GM23248 (cell line): ENCODE data around the gene SMYD1. TPM values are rescaled to one million over a fixed set of nuclear protein-coding genes. Genes with fewer than 3 reads are reported as not detected.

Source experiments
- DNase-seq: peaks from one replicate; pipeline ENCODE4 v3.0.0-alpha.2; 2015
- H2AFZ ChIP-seq: fragments of 200-600 bp; sonication (generic); 2 replicates; pipeline ENCODE4 v1.6.1; 2016; ENCODE audit warnings: antibody characterized with exemption
- H3F3A ChIP-seq: fragments of 200-600 bp; sonication (generic); 2 replicates; pipeline ENCODE4 v1.6.1; 2016; ENCODE audit warnings: mild to moderate bottlenecking, antibody characterized with exemption, mixed run types; ENCODE audit not compliant: insufficient read depth
- H3K27ac ChIP-seq: fragments of 200-600 bp; sonication (generic); 2 replicates; pipeline ENCODE4 v1.5.1; 2016; ENCODE audit warnings: mild to moderate bottlenecking
- H3K27me3 ChIP-seq: fragments of 200-600 bp; sonication (generic); replicated peaks from 2 replicates; pipeline ENCODE4 v1.6.1; 2016; ENCODE audit warnings: mild to moderate bottlenecking; ENCODE audit not compliant: insufficient read depth
- H3K36me3 ChIP-seq: fragments of 200-600 bp; sonication (generic); 2 replicates; pipeline ENCODE4 v1.6.1; 2016; ENCODE audit warnings: low read depth, mild to moderate bottlenecking
- H3K4me1 ChIP-seq: fragments of 200-600 bp; sonication (generic); 2 replicates; pipeline ENCODE4 v1.6.1; 2016; ENCODE audit warnings: mild to moderate bottlenecking; ENCODE audit not compliant: insufficient read depth
- H3K4me2 ChIP-seq: fragments of 200-600 bp; sonication (generic); one replicate; pipeline ENCODE4 v1.6.1; 2016; ENCODE audit warnings: mild to moderate bottlenecking; ENCODE audit not compliant: unreplicated experiment
- H3K4me3 ChIP-seq: fragments of 200-600 bp; sonication (generic); 2 replicates; pipeline ENCODE4 v1.5.1; 2016; ENCODE audit warnings: mild to moderate bottlenecking
- H3K79me2 ChIP-seq: fragments of 200-600 bp; sonication (generic); 2 replicates; pipeline ENCODE4 v1.6.1; 2016; ENCODE audit warnings: mild to moderate bottlenecking; ENCODE audit not compliant: insufficient read depth
- H3K9ac ChIP-seq: fragments of 200-600 bp; sonication (generic); 2 replicates; pipeline ENCODE4 v1.6.1; 2016; ENCODE audit warnings: mild to moderate bottlenecking
- H3K9me2 ChIP-seq: fragments of 200-600 bp; sonication (generic); 2 replicates; pipeline ENCODE4 v1.6.1; 2016; ENCODE audit warnings: mixed run types, mild to moderate bottlenecking, moderate library complexity; ENCODE audit not compliant: insufficient read depth
- H3K9me3 ChIP-seq: fragments of 200-600 bp; sonication (generic); one replicate; pipeline ENCODE4 v1.6.1; 2017; ENCODE audit warnings: low read depth
- H4K20me1 ChIP-seq: fragments of 200-600 bp; sonication (generic); 2 replicates; pipeline ENCODE4 v1.6.0; 2016; ENCODE audit not compliant: insufficient read depth
- EZH2 ChIP-seq: fragments of 200-600 bp; sonication (generic); IDR thresholded peaks from 2 replicates; pipeline ENCODE4 v1.6.1; 2018; ENCODE audit warnings: antibody characterized with exemption, mild to moderate bottlenecking; ENCODE audit not compliant: insufficient read depth, poor library complexity, severe bottlenecking
- EZH2phosphoT487 ChIP-seq: fragments of 200-600 bp; sonication (generic); IDR thresholded peaks from 2 replicates; pipeline ENCODE4 v1.6.1; 2018; ENCODE audit warnings: antibody characterized with exemption, moderate library complexity, mild to moderate bottlenecking, low read depth; ENCODE audit not compliant: insufficient read depth
- WGBS, 2 experiments: methylation state at CpG; one replicate each; pipeline ENCODE4 v1.1.6; 2015 to 2017; ENCODE audit warnings: low lambda C conversion rate in 2 of 2, low coverage in 1 of 2; ENCODE audit errors: missing lambda C conversion rate in 2 of 2; 5-methylcytosine and 5-hydroxymethylcytosine counted together
- in situ Hi-C: fragments of 300-500 bp; cut with MboI; formaldehyde crosslinking; loops from 2 replicates; pipeline ENCODE4 v1.15.0; 2020
- polyA plus RNA-seq: library from polyadenylated mRNA; unstranded; fragments of >200 nt; fragmentation: Nextera tagmentation; extraction: Ambion mirVana; gene quantifications from 2 replicates; pipeline ENCODE4 v1.2.1, GENCODE V29; 2016
- total RNA-seq: library from RNA; depleted of rRNA; stranded (reverse); fragments of >200 nt; shearing (Covaris generic); gene quantifications from 2 replicates; pipeline ENCODE4 v1.2.3, GENCODE V29; 2014

Gene SMYD1
- total and polyA plus RNA-seq, 2 experiments from 2014 or later: not detected

DNA sequence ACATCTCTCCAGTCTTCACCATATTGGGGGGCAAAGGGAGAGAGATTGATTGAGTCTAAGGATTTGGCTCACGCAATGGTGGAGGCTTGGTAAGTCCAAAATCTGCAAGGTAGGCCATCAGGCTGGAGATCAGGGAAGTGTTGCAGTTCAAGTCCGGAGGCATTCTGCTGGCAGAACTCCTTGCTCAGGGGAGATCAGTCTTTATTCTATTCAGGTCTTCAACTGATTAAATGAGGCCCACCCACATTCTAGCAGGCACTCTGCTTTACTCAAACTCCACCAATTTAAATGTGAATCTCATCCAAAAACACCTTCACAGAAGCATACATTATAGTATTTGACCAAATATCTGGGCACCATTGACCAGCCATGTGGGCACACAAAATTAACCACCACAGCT lies 21.4 kb downstream of the SMYD1 start:
- H3K79me2 ChIP-seq: no peaks in the 10 kb centered on the region
- 70 to 80% methylated on average over 2 of the region's 2 CpGs for WGBS, 2 experiments
- H3K4me2 ChIP-seq: no peak overlapping the region
- no peaks in the 10 kb centered on the region for H3K4me1 ChIP-seq
- no peaks in the 10 kb centered on the region; the same call in 1 of the 2 replicates for H3K27me3 ChIP-seq
- H4K20me1 ChIP-seq: no peaks in the 10 kb centered on the region
- no peak for TF ChIP-seq EZH2
- no peak for TF ChIP-seq EZH2phosphoT487
- H3K9me2 ChIP-seq: no peaks in the 10 kb centered on the region
- H3F3A ChIP-seq: no peaks in the 10 kb centered on the region
- DNase-seq: no peak
- H3K4me3 ChIP-seq: no peak overlapping the region
- no peak overlapping the region for H3K27ac ChIP-seq
- in situ Hi-C loops: no loop called here
- no peak overlapping the region for H3K9ac ChIP-seq
- H3K9me3 ChIP-seq: no peaks in the 10 kb centered on the region
- no peak overlapping the region for H2AFZ ChIP-seq
- no peaks in the 10 kb centered on the region for H3K36me3 ChIP-seq

DNA sequence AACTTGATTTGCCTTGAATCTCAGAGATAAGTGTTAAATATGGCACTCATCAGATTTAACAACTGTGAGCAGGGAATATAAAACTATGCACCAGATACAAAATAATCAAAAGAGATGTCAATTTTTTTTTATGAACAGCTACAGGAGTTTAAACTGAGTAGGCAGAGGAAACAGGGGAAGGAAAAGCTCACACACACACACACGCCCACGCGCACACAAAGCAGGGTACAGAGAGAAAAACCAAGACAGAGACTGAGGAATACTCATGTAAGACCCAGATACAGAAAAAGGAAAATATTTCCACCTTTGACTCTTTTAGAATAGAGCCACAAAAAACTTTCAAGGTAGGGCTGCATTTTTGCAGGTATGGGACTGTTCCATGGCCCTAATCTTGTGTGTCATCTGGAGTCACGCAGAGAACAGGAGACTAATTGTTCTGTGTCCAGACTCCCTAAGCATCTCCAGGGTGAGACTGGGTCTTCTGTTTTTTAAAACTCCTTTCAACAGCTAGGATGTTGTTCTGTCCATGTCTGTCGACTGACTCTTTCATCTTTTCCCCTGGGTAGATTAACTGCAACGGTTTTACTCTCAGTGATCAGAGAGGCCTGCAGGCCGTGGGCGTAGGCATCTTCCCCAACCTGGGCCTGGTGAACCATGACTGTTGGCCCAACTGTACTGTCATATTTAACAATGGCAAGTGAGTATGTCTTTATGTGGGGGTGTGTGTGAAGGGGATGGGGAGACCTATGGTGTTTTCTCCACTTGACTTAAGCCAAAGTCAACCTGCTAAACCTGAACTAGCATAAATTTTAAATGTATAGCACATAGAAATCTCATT lies 23.0 kb downstream of the SMYD1 start:
- H3K9me2 ChIP-seq: no peaks in the 10 kb centered on the region
- no peaks in the 10 kb centered on the region for H4K20me1 ChIP-seq
- H3K27me3 ChIP-seq: peaks cover 9% of the 10 kb centered on the region; the same call in 1 of the 2 replicates
- H3F3A ChIP-seq: no peaks in the 10 kb centered on the region
- H3K9ac ChIP-seq: no peak overlapping the region
- no peak overlapping the region for H3K4me3 ChIP-seq
- no peak for TF ChIP-seq EZH2
- no peak for TF ChIP-seq EZH2phosphoT487
- no peaks in the 10 kb centered on the region for H3K9me3 ChIP-seq
- no peak overlapping the region for H2AFZ ChIP-seq
- WGBS, 2 experiments: 69 to 82% methylated on average over 8 of the region's 8 CpGs
- in situ Hi-C loops: no loop called here
- no peak for DNase-seq
- H3K4me2 ChIP-seq: no peak overlapping the region
- H3K4me1 ChIP-seq: no peaks in the 10 kb centered on the region
- no peaks in the 10 kb centered on the region for H3K79me2 ChIP-seq
- no peak overlapping the region for H3K27ac ChIP-seq
- no peaks in the 10 kb centered on the region for H3K36me3 ChIP-seq

GRCh38 chr2:88091943-88092342 lies 24.3 kb downstream of the SMYD1 start:
- Histone ChIP-seq H3K4me2 (no peak overlapping the region), H3K27ac (no peak overlapping the region), H3K27me3 (peaks cover 9% of the 10 kb centered on the region), H3K36me3 (no peaks in the 10 kb centered on the region), H3K79me2 (no peaks in the 10 kb centered on the region), H3F3A (no peaks in the 10 kb centered on the region), H3K9ac (no peak overlapping the region), H3K4me3 (no peak overlapping the region), H3K9me3 (no peaks in the 10 kb centered on the region), H4K20me1 (no peaks in the 10 kb centered on the region), H2AFZ (no peak overlapping the region), H3K9me2 (no peaks in the 10 kb centered on the region), H3K4me1 (no peaks in the 10 kb centered on the region)
- in situ Hi-C loops: no loop called here
- no peak for DNase-seq
- no peak for TF ChIP-seq EZH2
- no peak for TF ChIP-seq EZH2phosphoT487
- 12 to 16% methylated on average over 3 of the region's 3 CpGs for WGBS, 2 experiments

DNA sequence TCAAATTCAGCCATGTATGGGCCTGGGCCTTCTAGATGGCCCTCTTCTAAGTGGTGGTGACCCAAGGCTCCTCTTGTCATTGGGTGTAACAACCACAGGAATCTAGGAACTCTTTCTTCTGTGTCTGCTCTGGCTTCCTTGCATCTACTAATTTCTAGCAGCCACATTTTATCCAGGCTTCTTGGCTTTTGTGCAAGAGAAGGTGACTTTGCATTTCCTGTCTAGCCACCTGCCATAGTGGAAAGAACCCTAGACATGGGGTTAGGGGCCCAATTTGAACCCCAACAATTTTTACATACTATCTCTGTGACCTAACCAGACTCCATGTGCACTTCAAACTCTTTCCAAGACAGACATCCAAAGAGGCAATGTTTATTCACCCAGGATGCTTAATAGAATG lies 25.1 kb downstream of the SMYD1 start:
- Histone ChIP-seq H3K9ac (no peak overlapping the region), H3K4me1 (no peaks in the 10 kb centered on the region)

More for the DNA sequence above, 25.1 kb downstream of the SMYD1 start:
- no peak for DNase-seq
- H3K4me3 ChIP-seq: no peak overlapping the region
- in situ Hi-C loops: no loop called here
- TF ChIP-seq EZH2phosphoT487 (no peak), EZH2 (no peak)
- H3K9me3 ChIP-seq: no peaks in the 10 kb centered on the region
- no peak overlapping the region for H3K4me2 ChIP-seq
- H3F3A ChIP-seq: no peaks in the 10 kb centered on the region
- no peaks in the 10 kb centered on the region for H3K79me2 ChIP-seq
- peaks cover 9% of the 10 kb centered on the region for H3K27me3 ChIP-seq
- no peaks in the 10 kb centered on the region for H3K9me2 ChIP-seq
- H3K36me3 ChIP-seq: no peaks in the 10 kb centered on the region
- no peak overlapping the region for H3K27ac ChIP-seq
- no peak overlapping the region for H2AFZ ChIP-seq
- H4K20me1 ChIP-seq: no peaks in the 10 kb centered on the region
